ENCODE measurements around the gene MSH5. TPM values are rescaled to one million over a fixed set of nuclear protein-coding genes. Genes with fewer than 3 reads are reported as not detected.

MSH5 gene
- total and polyA plus RNA-seq, 2 experiments from 2014 or later: 12.1 to 23.9 TPM

- TF ChIP-seq ZNF462 (CRISPR knock-in tag; IDR thresholded peaks at IDR 0.05) (no peak), POLR2AphosphoS5 (IDR thresholded peaks at IDR 0.05; ENCODE audit: low read depth) (no peak), EZH2 (IDR thresholded peaks at IDR 0.05; ENCODE audit: low read depth, unreplicated experiment) (no peak), STAT1 (IDR thresholded peaks at IDR 0.05; ENCODE audit: unreplicated experiment) (no peak), CREB1 (CRISPR knock-in tag; IDR thresholded peaks at IDR 0.05; ENCODE audit: low read depth) (no peak), JUNB (IDR thresholded peaks at IDR 0.05; ENCODE audit: unreplicated experiment) (no peak), CTCF (conservative IDR thresholded peaks at IDR 0.05; ENCODE audit: low read depth in 2 of 2) (no peak)
These were observed 13.0 kb downstream of the MSH5 start (continued) for GRCh38 chr6:31752739-31753319.

GRCh38 chr6:31758281-31758680, 18.5 kb downstream of the MSH5 start:
- Histone ChIP-seq H2AFZ (no peak overlapping the region), H3K9me2 (ENCODE audit: insufficient read depth) (no peaks in the 10 kb centered on the region), H3K4me3 (no peak overlapping the region), H3K36me3 (ENCODE audit: insufficient read depth) (no peaks in the 10 kb centered on the region), H3K4me1 (ENCODE audit: insufficient read depth) (0 out of 2 replicates have a peak, but pooled peaks cover 1% of the 10 kb centered on the region), H3K27ac (ENCODE audit: low read depth) (no peak overlapping the region), H3K27me3 (ENCODE audit: insufficient read depth) (no peaks in the 10 kb centered on the region), H4K20me1 (replicated peaks; ENCODE audit: insufficient read depth) (0 out of 2 replicates have a peak, but pooled peaks cover 3% of the 10 kb centered on the region), H3K4me2 (no peak overlapping the region), H3F3A (replicated peaks; ENCODE audit: low read depth) (no peaks in the 10 kb centered on the region), H3K79me2 (replicated peaks; ENCODE audit: insufficient read depth) (no peaks in the 10 kb centered on the region)
- no peak for ATAC-seq
- no peak for TF ChIP-seq STAT1 (IDR thresholded peaks at IDR 0.05; ENCODE audit: unreplicated experiment)
- no peak for TF ChIP-seq EZH2phosphoT487 (IDR thresholded peaks at IDR 0.05; ENCODE audit: unreplicated experiment)
- TF ChIP-seq ETS1 (IDR thresholded peaks at IDR 0.05): no peak
- Mint-ChIP-seq H3K36me3 (ENCODE audit: low read depth) (peaks cover 22% of the 10 kb centered on the region), H3K4me1 (peaks cover 3% of the 10 kb centered on the region; the same call in 2 of the 3 replicates), H3K27ac (no peak overlapping the region), H3K9me3 (no peaks in the 10 kb centered on the region; the same call in 2 of the 3 replicates), H3K27me3 (ENCODE audit: insufficient read depth, low read depth, poor library complexity) (peaks cover 7% of the 10 kb centered on the region), H3K4me3 (no peak overlapping the region)
- DNase-seq (ENCODE audit: low spot score): no peak
